SK-N-SH (cell line): ENCODE results near the gene TPP1.

Experiments used
- EP300 ChIP-seq, 2 experiments: IDR thresholded peaks; 2 replicates each; pipeline versions ENCODE4 v1.4.0 to v1.6.1; 2012; ENCODE audit warnings: borderline replicate concordance in 1 of 2, low read depth in 1 of 2, low read length in 1 of 2
- EZH2phosphoT487 ChIP-seq: fragments of 200-600 bp; sonication (generic); IDR thresholded peaks from 2 replicates; pipeline ENCODE4 v1.6.1; 2017; ENCODE audit warnings: low read depth, mixed run types, mild to moderate bottlenecking, antibody characterized with exemption, moderate library complexity, borderline replicate concordance
- FOSL2 ChIP-seq: IDR thresholded peaks from 2 replicates; pipeline ENCODE4 v1.4.0; 2012; ENCODE audit warnings: low read depth, mild to moderate bottlenecking, moderate library complexity, borderline replicate concordance
- FOXM1 ChIP-seq: IDR thresholded peaks from 2 replicates; pipeline ENCODE4 v1.4.0; 2012; ENCODE audit warnings: low read depth, mild to moderate bottlenecking
- JUND ChIP-seq: IDR thresholded peaks from 2 replicates; pipeline ENCODE4 v1.4.0; 2012
- POLR2AphosphoS5 ChIP-seq: IDR thresholded peaks from 2 replicates; pipeline ENCODE4 v1.6.1; 2012; ENCODE audit warnings: low read depth, low read length
- SIN3A ChIP-seq: IDR thresholded peaks from 2 replicates; pipeline ENCODE4 v1.6.1; 2012; ENCODE audit warnings: low read depth, mild to moderate bottlenecking, low read length, moderate library complexity, borderline replicate concordance
- TAF1 ChIP-seq: IDR thresholded peaks from 2 replicates; pipeline ENCODE4 v1.6.1; 2012; ENCODE audit warnings: low read depth, mild to moderate bottlenecking, low read length, moderate library complexity, borderline replicate concordance
- YY1 ChIP-seq: IDR thresholded peaks from 2 replicates; pipeline ENCODE4 v1.4.0; 2012; ENCODE audit warnings: low read depth, mild to moderate bottlenecking
- TF ChIP-seq, protein P1 (sequence below): fragments of 200-600 bp; sonication (generic); IDR thresholded peaks from 2 replicates; pipeline ENCODE4 v1.6.1; 2017; ENCODE audit warnings: antibody characterized with exemption, mild to moderate bottlenecking, moderate library complexity
- TF ChIP-seq, protein P2 (sequence below): fragments of 150-350 bp; IDR thresholded peaks from 2 replicates; pipeline ENCODE4 v1.6.1; 2016; ENCODE audit warnings: mild to moderate bottlenecking, low read depth, low read length
- TF ChIP-seq, protein P3 (sequence below): IDR thresholded peaks from 2 replicates; pipeline ENCODE4 v1.4.0; 2012; ENCODE audit warnings: low read depth

DNA sequence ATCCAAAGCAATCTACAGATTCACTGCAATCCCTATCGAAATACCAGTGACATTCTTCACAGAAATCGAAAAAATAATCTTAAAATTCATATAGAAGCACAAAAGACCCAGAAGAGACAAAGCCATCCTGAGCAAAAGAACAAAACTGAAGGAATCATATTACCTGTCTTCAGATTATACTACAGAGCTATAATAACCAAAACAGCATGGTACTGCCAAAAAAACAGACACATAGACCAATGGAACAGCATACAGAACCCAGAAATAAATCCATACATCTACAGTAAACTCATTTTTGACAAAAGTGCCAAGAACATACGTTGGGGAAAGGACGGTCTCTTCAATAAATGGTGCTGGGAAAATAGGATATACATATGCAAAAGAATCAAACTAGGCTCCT is 34.7 kb downstream of the TPP1 start:
- TF ChIP-seq POLR2AphosphoS5, result no peak
- TF ChIP-seq, protein P1, sequence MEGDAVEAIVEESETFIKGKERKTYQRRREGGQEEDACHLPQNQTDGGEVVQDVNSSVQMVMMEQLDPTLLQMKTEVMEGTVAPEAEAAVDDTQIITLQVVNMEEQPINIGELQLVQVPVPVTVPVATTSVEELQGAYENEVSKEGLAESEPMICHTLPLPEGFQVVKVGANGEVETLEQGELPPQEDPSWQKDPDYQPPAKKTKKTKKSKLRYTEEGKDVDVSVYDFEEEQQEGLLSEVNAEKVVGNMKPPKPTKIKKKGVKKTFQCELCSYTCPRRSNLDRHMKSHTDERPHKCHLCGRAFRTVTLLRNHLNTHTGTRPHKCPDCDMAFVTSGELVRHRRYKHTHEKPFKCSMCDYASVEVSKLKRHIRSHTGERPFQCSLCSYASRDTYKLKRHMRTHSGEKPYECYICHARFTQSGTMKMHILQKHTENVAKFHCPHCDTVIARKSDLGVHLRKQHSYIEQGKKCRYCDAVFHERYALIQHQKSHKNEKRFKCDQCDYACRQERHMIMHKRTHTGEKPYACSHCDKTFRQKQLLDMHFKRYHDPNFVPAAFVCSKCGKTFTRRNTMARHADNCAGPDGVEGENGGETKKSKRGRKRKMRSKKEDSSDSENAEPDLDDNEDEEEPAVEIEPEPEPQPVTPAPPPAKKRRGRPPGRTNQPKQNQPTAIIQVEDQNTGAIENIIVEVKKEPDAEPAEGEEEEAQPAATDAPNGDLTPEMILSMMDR, result no peak
- TF ChIP-seq EZH2phosphoT487, result no peak
- no peak for TF ChIP-seq SIN3A
- TF ChIP-seq, protein P2, sequence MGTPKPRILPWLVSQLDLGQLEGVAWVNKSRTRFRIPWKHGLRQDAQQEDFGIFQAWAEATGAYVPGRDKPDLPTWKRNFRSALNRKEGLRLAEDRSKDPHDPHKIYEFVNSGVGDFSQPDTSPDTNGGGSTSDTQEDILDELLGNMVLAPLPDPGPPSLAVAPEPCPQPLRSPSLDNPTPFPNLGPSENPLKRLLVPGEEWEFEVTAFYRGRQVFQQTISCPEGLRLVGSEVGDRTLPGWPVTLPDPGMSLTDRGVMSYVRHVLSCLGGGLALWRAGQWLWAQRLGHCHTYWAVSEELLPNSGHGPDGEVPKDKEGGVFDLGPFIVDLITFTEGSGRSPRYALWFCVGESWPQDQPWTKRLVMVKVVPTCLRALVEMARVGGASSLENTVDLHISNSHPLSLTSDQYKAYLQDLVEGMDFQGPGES, result no peak
- TF ChIP-seq, protein P3, sequence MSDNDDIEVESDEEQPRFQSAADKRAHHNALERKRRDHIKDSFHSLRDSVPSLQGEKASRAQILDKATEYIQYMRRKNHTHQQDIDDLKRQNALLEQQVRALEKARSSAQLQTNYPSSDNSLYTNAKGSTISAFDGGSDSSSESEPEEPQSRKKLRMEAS, result no peak
- no peak for TF ChIP-seq EP300 (IDR thresholded peaks at IDR 0.05; ENCODE audit: borderline replicate concordance in 1 of 2, low read depth in 1 of 2, low read length in 1 of 2)
- no peak for TF ChIP-seq FOSL2
- no peak for TF ChIP-seq TAF1
- no peak for TF ChIP-seq JUND
- no peak for TF ChIP-seq YY1
- no peak for TF ChIP-seq FOXM1
